SK-N-SH (cell line): ENCODE measurements around the gene CYCS. TPM values are rescaled to one million over a fixed set of nuclear protein-coding genes. Genes with fewer than 3 reads are reported as not detected.

Experiments
- CTCF ChIA-PET: fragments of 300-600, 350-600 bp; formaldehyde crosslinking; extraction: SDS; loops from one replicate; lab custom pipeline; 2021; lab: Yijun Ruan, JAX
- POLR2A ChIA-PET: fragments of 350-600 bp; sonication (Branson Sonifier 250); formaldehyde crosslinking; extraction: SDS; loops from one replicate; lab custom pipeline; 2020; ENCODE audit warnings: antibody characterized with exemption, inconsistent platforms; lab: Yijun Ruan, JAX
- DNase-seq: peaks from one replicate; pipeline ENCODE4 v3.0.0; 2012
- H2AFZ ChIP-seq: fragments of 200-600 bp; sonication (generic); 2 replicates; pipeline ENCODE4 v1.8.1; 2016; ENCODE audit warnings: antibody characterized with exemption, mild to moderate bottlenecking, low read depth
- H3F3A ChIP-seq: fragments of 200-600 bp; sonication (generic); replicated peaks from 2 replicates; pipeline ENCODE3; 2016; ENCODE audit warnings: antibody characterized with exemption, mild to moderate bottlenecking; ENCODE audit not compliant: insufficient read depth
- H3K27ac ChIP-seq, 2 experiments: fragments of 200-500 bp in 1 of 2; fragments of 200-600 bp in 1 of 2; sonication (Bioruptor generic) in 1 of 2; sonication (generic), shearing (Covaris generic) in 1 of 2; 2 replicates each; pipeline versions ENCODE4 v1.5.1 to v1.6.1; 2014 to 2016; ENCODE audit warnings: low read depth in 2 of 2, inconsistent platforms in 1 of 2, low read length in 1 of 2, mild to moderate bottlenecking in 1 of 2, mixed read lengths in 1 of 2
- H3K27me3 ChIP-seq: fragments of 200-600 bp; sonication (generic), shearing (Covaris generic); 2 replicates; pipeline ENCODE4 v1.6.1; 2016; ENCODE audit warnings: mixed run types; ENCODE audit not compliant: insufficient read depth
- H3K36me3 ChIP-seq, 2 experiments: fragments of 200-500 bp in 1 of 2; fragments of 200-600 bp in 1 of 2; sonication (Bioruptor generic) in 1 of 2; sonication (generic) in 1 of 2; replicated peaks in 1 of 2; 2 replicates each; pipeline versions ENCODE3 to v1.5.1; 2014 to 2016; ENCODE audit warnings: low read length in 1 of 2, mild to moderate bottlenecking in 1 of 2; ENCODE audit not compliant: insufficient read depth in 2 of 2, control insufficient read depth in 1 of 2
- H3K4me1 ChIP-seq, 2 experiments: fragments of 200-500 bp in 1 of 2; fragments of 200-600 bp in 1 of 2; sonication (Bioruptor generic) in 1 of 2; sonication (generic), shearing (Covaris generic) in 1 of 2; 2 replicates each; pipeline versions ENCODE4 v1.5.1 to v1.6.1; 2014 to 2016; ENCODE audit warnings: low read depth in 1 of 2, low read length in 1 of 2, mixed run types in 1 of 2; ENCODE audit not compliant: insufficient read depth in 2 of 2, control insufficient read depth in 1 of 2
- H3K4me2 ChIP-seq: fragments of 200-600 bp; sonication (generic), shearing (Covaris generic); 2 replicates; pipeline ENCODE4 v1.6.1; 2017; ENCODE audit warnings: mixed run types
- H3K4me3 ChIP-seq, 2 experiments: fragments of 200-500 bp in 1 of 2; fragments of 200-600 bp in 1 of 2; sonication (Bioruptor generic) in 1 of 2; sonication (generic), shearing (Covaris generic) in 1 of 2; 2 replicates each; pipeline versions ENCODE4 v1.5.1 to v1.8.1; 2014 to 2016; ENCODE audit warnings: low read depth in 2 of 2, inconsistent platforms in 1 of 2, low read length in 1 of 2, mild to moderate bottlenecking in 1 of 2, mixed read lengths in 1 of 2, moderate library complexity in 1 of 2
- H3K79me2 ChIP-seq: fragments of 200-600 bp; sonication (generic); 2 replicates; pipeline ENCODE4 v1.8.1; 2017; ENCODE audit warnings: mild to moderate bottlenecking; ENCODE audit not compliant: insufficient read depth
- H3K9ac ChIP-seq: fragments of 200-600 bp; sonication (generic); 2 replicates; pipeline ENCODE4 v1.6.1; 2017; ENCODE audit warnings: mixed run types
- H3K9me2 ChIP-seq: fragments of 200-600 bp; sonication (generic); 2 replicates; pipeline ENCODE4 v1.6.1; 2017; ENCODE audit warnings: mixed run types
- H3K9me3 ChIP-seq: fragments of 200-600 bp; sonication (generic); 2 replicates; pipeline ENCODE4 v1.6.1; 2017; ENCODE audit warnings: mixed run types, mild to moderate bottlenecking, moderate library complexity
- H4K20me1 ChIP-seq: fragments of 200-600 bp; sonication (generic); 2 replicates; pipeline ENCODE4 v1.6.1; 2017; ENCODE audit warnings: mild to moderate bottlenecking, mixed run types; ENCODE audit not compliant: insufficient read depth
- ELF1 ChIP-seq: IDR thresholded peaks from 2 replicates; pipeline ENCODE4 v1.4.0; 2012
- FOXJ3 ChIP-seq: sonication (generic); formaldehyde crosslinking; IDR thresholded peaks from 2 replicates; pipeline ENCODE4 v1.5.1; 2020; ENCODE audit warnings: mild to moderate bottlenecking, missing genetic modification reagents
- MEF2A ChIP-seq: IDR thresholded peaks from 2 replicates; pipeline ENCODE4 v1.4.0; 2012; ENCODE audit warnings: low read depth, borderline replicate concordance
- MXI1 ChIP-seq: IDR thresholded peaks from 2 replicates; pipeline ENCODE4 v1.6.1; 2012; ENCODE audit warnings: mild to moderate bottlenecking, low read depth, low read length, improper control_type of control experiment
- POLR2AphosphoS5 ChIP-seq: IDR thresholded peaks from 2 replicates; pipeline ENCODE4 v1.6.1; 2012; ENCODE audit warnings: low read depth, low read length
- RAD21 ChIP-seq: IDR thresholded peaks from 2 replicates; pipeline ENCODE4 v1.6.1; 2012; ENCODE audit warnings: mild to moderate bottlenecking, low read length
- RXRA ChIP-seq: IDR thresholded peaks from 2 replicates; pipeline ENCODE4 v1.4.0; 2012; ENCODE audit warnings: low read depth, mild to moderate bottlenecking, borderline replicate concordance
- SIN3A ChIP-seq: IDR thresholded peaks from 2 replicates; pipeline ENCODE4 v1.6.1; 2012; ENCODE audit warnings: low read depth, mild to moderate bottlenecking, low read length, moderate library complexity, borderline replicate concordance
- SMC3 ChIP-seq: IDR thresholded peaks from 2 replicates; pipeline ENCODE4 v1.6.1; 2012; ENCODE audit warnings: low read depth, low read length, improper control_type of control experiment
- TAF1 ChIP-seq: IDR thresholded peaks from 2 replicates; pipeline ENCODE4 v1.6.1; 2012; ENCODE audit warnings: low read depth, mild to moderate bottlenecking, low read length, moderate library complexity, borderline replicate concordance
- TCF12 ChIP-seq: IDR thresholded peaks from 2 replicates; pipeline ENCODE4 v1.4.0; 2012
- YY1 ChIP-seq: IDR thresholded peaks from 2 replicates; pipeline ENCODE4 v1.4.0; 2012; ENCODE audit warnings: low read depth, mild to moderate bottlenecking
- WGBS: methylation state at CpG from one replicate; pipeline ENCODE4 v1.1.6; 2017; ENCODE audit warnings: low lambda C conversion rate; 5-methylcytosine and 5-hydroxymethylcytosine counted together
- polyA plus RNA-seq, 3 experiments: library from polyadenylated mRNA; depleted of rRNA; stranded (reverse); fragments of >200 nt; gene quantifications; 2 replicates each; pipeline ENCODE4 v1.2.3, GENCODE V29; 2012
- TF ChIP-seq, protein P1 (sequence below): IDR thresholded peaks from 2 replicates; pipeline ENCODE4 v1.4.0; 2012; ENCODE audit warnings: low read depth
- TF ChIP-seq, protein P2 (sequence below): IDR thresholded peaks from 2 replicates; pipeline ENCODE4 v1.4.0; 2012; ENCODE audit warnings: low read depth, borderline replicate concordance
- TF ChIP-seq, protein P3 (sequence below): fragments of 150-350 bp; IDR thresholded peaks from 2 replicates; pipeline ENCODE4 v1.6.1; 2016; ENCODE audit warnings: mild to moderate bottlenecking, low read depth, low read length
- TF ChIP-seq, protein P4 (sequence below): IDR thresholded peaks from 2 replicates; pipeline ENCODE4 v1.6.1; 2012; ENCODE audit warnings: mild to moderate bottlenecking, low read depth, low read length, moderate library complexity

Gene CYCS
- polyA plus RNA-seq, 1 of the 3 experiments (the other 2 are of a cell fraction), result 22.9 TPM

DNA sequence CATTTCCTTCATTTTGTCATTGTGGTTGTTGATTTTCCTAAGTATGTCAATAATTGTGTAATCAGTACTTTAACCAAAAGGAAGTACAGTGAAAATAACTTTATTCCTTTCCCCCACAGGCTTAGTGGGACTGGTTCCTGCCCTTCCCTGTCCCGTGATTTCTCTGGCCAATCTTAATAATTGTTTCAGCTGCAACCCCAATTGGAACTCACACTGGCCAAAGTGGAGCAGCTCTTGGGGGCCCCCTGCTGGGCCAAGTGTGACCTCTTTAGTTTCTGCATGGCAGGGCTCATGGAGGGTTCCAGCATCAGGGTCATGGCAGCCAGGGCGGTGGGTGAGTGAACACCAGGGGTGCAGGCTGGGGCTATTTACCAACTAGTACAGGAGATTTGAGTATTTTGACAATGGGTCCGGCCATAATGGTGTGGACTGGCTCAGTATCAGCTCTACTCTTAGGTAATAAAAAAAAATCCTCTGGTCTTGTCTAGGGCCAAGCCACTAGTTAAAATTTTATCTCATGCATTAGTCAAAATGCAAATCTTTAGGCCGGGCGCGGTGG is 31.7 kb downstream of the CYCS start (continued):
- TF ChIP-seq, protein P1, sequence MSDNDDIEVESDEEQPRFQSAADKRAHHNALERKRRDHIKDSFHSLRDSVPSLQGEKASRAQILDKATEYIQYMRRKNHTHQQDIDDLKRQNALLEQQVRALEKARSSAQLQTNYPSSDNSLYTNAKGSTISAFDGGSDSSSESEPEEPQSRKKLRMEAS, result no peak; the same call in 1 of the 2 replicates
- TF ChIP-seq, protein P2, sequence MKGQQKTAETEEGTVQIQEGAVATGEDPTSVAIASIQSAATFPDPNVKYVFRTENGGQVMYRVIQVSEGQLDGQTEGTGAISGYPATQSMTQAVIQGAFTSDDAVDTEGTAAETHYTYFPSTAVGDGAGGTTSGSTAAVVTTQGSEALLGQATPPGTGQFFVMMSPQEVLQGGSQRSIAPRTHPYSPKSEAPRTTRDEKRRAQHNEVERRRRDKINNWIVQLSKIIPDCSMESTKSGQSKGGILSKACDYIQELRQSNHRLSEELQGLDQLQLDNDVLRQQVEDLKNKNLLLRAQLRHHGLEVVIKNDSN, result no peak
- TF ChIP-seq SIN3A, result 0 out of 2 replicates have a peak, but pooled peaks have one; percentile 38

DNA sequence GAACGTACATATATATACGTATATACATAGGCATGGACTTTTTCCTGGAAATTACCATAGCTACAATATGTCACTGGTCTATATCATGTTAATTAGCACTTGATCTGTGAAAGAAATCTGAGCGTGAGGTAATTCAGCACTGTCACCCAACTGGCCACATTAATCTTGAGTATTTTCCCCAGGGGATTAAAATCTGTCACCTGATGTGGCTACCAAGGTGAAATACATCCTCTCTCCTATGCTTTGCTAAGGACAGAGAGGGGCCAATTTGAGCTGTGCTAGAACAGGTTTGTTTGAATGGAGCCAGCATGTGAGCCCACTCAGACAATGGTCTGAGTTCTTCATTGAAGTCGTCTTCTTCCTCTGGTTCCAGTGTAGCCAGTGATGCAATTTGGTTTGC is 33.3 kb downstream of the CYCS start:
- Histone ChIP-seq H3K79me2 (no peaks in the 10 kb centered on the region), H3K27ac (no peak overlapping the region), H2AFZ (no peak overlapping the region), H3K4me3 (no peak overlapping the region), H3F3A (no peaks in the 10 kb centered on the region), H3K9ac (no peak overlapping the region), H3K27me3 (no peaks in the 10 kb centered on the region), H3K9me2 (no peaks in the 10 kb centered on the region), H4K20me1 (no peaks in the 10 kb centered on the region), H3K4me2 (no peak overlapping the region), H3K36me3 (no peaks in the 10 kb centered on the region), H3K9me3 (no peaks in the 10 kb centered on the region), H3K4me1 (peaks cover 0 to 6% of the 10 kb centered on the region in 2 experiments; a peak in 1 of 4 replicates)
- WGBS, result 75% methylated on average over 4 of the region's 4 CpGs
- ChIA-PET POLR2A (no interaction called here), CTCF (interaction anchor here (0.6 to 14.5 kb wide), 17 partner anchors 12 to 1187 kb away, joined by 3 to 396 read pairs (median 4); no protein-coding TSS in a partner anchor)
- TF ChIP-seq SIN3A (no peak), SMC3 (no peak), TAF1 (no peak), TCF12 (no peak), MXI1 (no peak), YY1 (no peak), RAD21 (no peak), ELF1 (no peak), FOXJ3 (CRISPR knock-in tag) (no peak), RXRA (no peak), POLR2AphosphoS5 (no peak), MEF2A (no peak)
- TF ChIP-seq, protein P3, sequence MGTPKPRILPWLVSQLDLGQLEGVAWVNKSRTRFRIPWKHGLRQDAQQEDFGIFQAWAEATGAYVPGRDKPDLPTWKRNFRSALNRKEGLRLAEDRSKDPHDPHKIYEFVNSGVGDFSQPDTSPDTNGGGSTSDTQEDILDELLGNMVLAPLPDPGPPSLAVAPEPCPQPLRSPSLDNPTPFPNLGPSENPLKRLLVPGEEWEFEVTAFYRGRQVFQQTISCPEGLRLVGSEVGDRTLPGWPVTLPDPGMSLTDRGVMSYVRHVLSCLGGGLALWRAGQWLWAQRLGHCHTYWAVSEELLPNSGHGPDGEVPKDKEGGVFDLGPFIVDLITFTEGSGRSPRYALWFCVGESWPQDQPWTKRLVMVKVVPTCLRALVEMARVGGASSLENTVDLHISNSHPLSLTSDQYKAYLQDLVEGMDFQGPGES, result no peak
- TF ChIP-seq, protein P2, result no peak
- TF ChIP-seq, protein P4, sequence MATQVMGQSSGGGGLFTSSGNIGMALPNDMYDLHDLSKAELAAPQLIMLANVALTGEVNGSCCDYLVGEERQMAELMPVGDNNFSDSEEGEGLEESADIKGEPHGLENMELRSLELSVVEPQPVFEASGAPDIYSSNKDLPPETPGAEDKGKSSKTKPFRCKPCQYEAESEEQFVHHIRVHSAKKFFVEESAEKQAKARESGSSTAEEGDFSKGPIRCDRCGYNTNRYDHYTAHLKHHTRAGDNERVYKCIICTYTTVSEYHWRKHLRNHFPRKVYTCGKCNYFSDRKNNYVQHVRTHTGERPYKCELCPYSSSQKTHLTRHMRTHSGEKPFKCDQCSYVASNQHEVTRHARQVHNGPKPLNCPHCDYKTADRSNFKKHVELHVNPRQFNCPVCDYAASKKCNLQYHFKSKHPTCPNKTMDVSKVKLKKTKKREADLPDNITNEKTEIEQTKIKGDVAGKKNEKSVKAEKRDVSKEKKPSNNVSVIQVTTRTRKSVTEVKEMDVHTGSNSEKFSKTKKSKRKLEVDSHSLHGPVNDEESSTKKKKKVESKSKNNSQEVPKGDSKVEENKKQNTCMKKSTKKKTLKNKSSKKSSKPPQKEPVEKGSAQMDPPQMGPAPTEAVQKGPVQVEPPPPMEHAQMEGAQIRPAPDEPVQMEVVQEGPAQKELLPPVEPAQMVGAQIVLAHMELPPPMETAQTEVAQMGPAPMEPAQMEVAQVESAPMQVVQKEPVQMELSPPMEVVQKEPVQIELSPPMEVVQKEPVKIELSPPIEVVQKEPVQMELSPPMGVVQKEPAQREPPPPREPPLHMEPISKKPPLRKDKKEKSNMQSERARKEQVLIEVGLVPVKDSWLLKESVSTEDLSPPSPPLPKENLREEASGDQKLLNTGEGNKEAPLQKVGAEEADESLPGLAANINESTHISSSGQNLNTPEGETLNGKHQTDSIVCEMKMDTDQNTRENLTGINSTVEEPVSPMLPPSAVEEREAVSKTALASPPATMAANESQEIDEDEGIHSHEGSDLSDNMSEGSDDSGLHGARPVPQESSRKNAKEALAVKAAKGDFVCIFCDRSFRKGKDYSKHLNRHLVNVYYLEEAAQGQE, result no peak
- no peak for DNase-seq
